NB4 (cell line): ENCODE data around the gene ANKS1A.
"Not testable (repeated sequence)": the region's sequence is repeated elsewhere in the genome, so short reads cannot be mapped to it uniquely, and the experiment has no call there.

Experiments used
- CTCF ChIP-seq: IDR thresholded peaks from one replicate; pipeline ENCODE4 v1.5.1; 2012; ENCODE audit warnings: low read depth, low read length
- POLR2A ChIP-seq: IDR thresholded peaks from 2 replicates; pipeline ENCODE4 v1.6.1; 2011; ENCODE audit warnings: mild to moderate bottlenecking; ENCODE audit not compliant: insufficient read length; ENCODE audit errors: extremely low read depth
- TF ChIP-seq, protein P1 (sequence below): IDR thresholded peaks from 2 replicates; pipeline ENCODE4 v1.6.1; 2011; ENCODE audit warnings: low read depth, low read length

DNA sequence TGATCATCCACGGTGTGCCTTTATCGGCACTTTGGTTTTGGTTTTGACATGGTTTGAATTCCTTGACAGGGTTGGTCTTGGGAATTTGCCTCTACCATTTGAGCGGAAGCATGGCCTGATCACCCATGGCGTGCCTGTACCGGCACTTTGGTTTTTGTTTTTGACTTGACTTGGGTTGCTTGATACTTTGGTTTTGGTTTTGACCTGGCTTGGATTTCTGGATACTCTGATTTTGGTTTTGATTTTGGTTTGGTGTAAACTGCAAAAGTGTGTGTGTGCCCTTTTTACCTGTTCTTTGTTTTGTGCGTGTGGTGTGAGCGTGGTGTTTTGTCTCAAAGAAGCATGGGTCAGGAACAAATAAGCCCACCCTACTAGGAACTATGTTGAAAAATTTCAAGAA is 110.1 kb downstream of the ANKS1A start:
- TF ChIP-seq, protein P1, sequence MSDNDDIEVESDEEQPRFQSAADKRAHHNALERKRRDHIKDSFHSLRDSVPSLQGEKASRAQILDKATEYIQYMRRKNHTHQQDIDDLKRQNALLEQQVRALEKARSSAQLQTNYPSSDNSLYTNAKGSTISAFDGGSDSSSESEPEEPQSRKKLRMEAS = not testable (repeated sequence)
- TF ChIP-seq CTCF, POLR2A: not testable (repeated sequence)
